Transverse colon (tissue), 4 donors: ENCODE measurements around the gene SMIM8.

ENCODE experiments used
- CTCF ChIP-seq, 5 experiments: fragments of 200-600 bp in 3 of 5; fragments of 450-650 bp in 2 of 5; sonication (generic) in 3 of 5; IDR thresholded peaks; 1 replicate in 2 of 5; 2 replicates in 3 of 5; pipeline ENCODE4 v1.5.1; 2016 to 2017; ENCODE audit warnings: antibody characterized with exemption in 5 of 5, inconsistent platforms in 3 of 5, mild to moderate bottlenecking in 2 of 5, moderate library complexity in 1 of 5
- EP300 ChIP-seq: sonication (generic); formaldehyde crosslinking; IDR thresholded peaks from one replicate; pipeline ENCODE4 v1.6.1; 2017; ENCODE audit warnings: antibody characterized with exemption, low read depth
- POLR2A ChIP-seq: fragments of 450-650 bp; IDR thresholded peaks from one replicate; pipeline ENCODE4 v1.6.1; 2016; ENCODE audit warnings: antibody characterized with exemption, mild to moderate bottlenecking, moderate library complexity
- POLR2AphosphoS5 ChIP-seq, 3 donors: sonication (generic); formaldehyde crosslinking; IDR thresholded peaks; one replicate each; pipeline ENCODE4 v1.6.1; 2016; ENCODE audit warnings: antibody characterized with exemption in 3 of 3

GRCh38 chr6:87378947-87379346 lies 56.6 kb downstream of the SMIM8 start:
- TF ChIP-seq POLR2A = no peak
- no peak for TF ChIP-seq CTCF (IDR thresholded peaks at IDR 0.05)
- no peak for TF ChIP-seq POLR2AphosphoS5 (IDR thresholded peaks at IDR 0.05)
- TF ChIP-seq EP300 = no peak
